SK-N-SH treated with all-trans-retinoic acid at 6 μM for 48 hours (cell line): ENCODE results near the gene PHKG1.
A peak's percentile ranks its signal among the peaks of the same experiment; 100 is the strongest.

Source experiments
- ATAC-seq: fragments of 200-7000 bp; cut with Tn5 transposase; 3 replicates; pipeline ENCODE4 v1.9.1; 2020; ENCODE audit warnings: mild to moderate bottlenecking, moderate library complexity
- ARNTL ChIP-seq: fragments of 450-650 bp; formaldehyde crosslinking; IDR thresholded peaks from 2 replicates; pipeline ENCODE4 v1.5.0; 2020; ENCODE audit warnings: low read depth, mild to moderate bottlenecking, moderate library complexity, borderline replicate concordance
- BACH2 ChIP-seq: fragments of 250-450 bp; sonication (Bioruptor Pico); IDR thresholded peaks from 2 replicates; pipeline ENCODE4 v1.9.0; 2021; ENCODE audit warnings: mild to moderate bottlenecking, borderline replicate concordance
- CREB5 ChIP-seq: fragments of 250-450 bp; sonication (Bioruptor Pico); IDR thresholded peaks from 2 replicates; pipeline ENCODE4 v1.5.1; 2020; ENCODE audit warnings: low read depth, mild to moderate bottlenecking, moderate library complexity
- CSDC2 ChIP-seq: fragments of 250-450 bp; sonication (Bioruptor Pico); IDR thresholded peaks from 2 replicates; pipeline ENCODE4 v1.5.0; 2020; ENCODE audit warnings: mild to moderate bottlenecking, moderate library complexity
- ESRRG ChIP-seq: fragments of 250-450 bp; sonication (Bioruptor Pico); IDR thresholded peaks from 2 replicates; pipeline ENCODE4 v1.6.1; 2021; ENCODE audit warnings: mild to moderate bottlenecking
- GLIS3 ChIP-seq: fragments of 250-450 bp; sonication (Bioruptor Pico); IDR thresholded peaks from 2 replicates; pipeline ENCODE4 v1.5.0; 2020; ENCODE audit warnings: mild to moderate bottlenecking, moderate library complexity
- ISL1 ChIP-seq: fragments of 250-450 bp; sonication (Bioruptor Pico); IDR thresholded peaks from 2 replicates; pipeline ENCODE4 v2.1.2; 2022; ENCODE audit warnings: mild to moderate bottlenecking, moderate library complexity
- OSR1 ChIP-seq: fragments of 250-450 bp; sonication (Bioruptor Pico); IDR thresholded peaks from 2 replicates; pipeline ENCODE4 v1.8.0; 2022; ENCODE audit warnings: moderate library complexity, mild to moderate bottlenecking, inconsistent platforms
- PATZ1 ChIP-seq: fragments of 250-450 bp; sonication (Bioruptor Pico); IDR thresholded peaks from 2 replicates; pipeline ENCODE4 v1.8.0; 2020; ENCODE audit warnings: mild to moderate bottlenecking, moderate library complexity, borderline replicate concordance
- PPARA ChIP-seq: fragments of 250-450 bp; sonication (Bioruptor Pico); IDR thresholded peaks from 2 replicates; pipeline ENCODE4 v1.5.0; 2020; ENCODE audit warnings: mild to moderate bottlenecking, borderline replicate concordance
- RARB ChIP-seq: fragments of 250-450 bp; sonication (Bioruptor Pico); IDR thresholded peaks from 2 replicates; pipeline ENCODE4 v1.8.0; 2021; ENCODE audit warnings: mild to moderate bottlenecking, moderate library complexity
- SNAI2 ChIP-seq: fragments of 250-450 bp; sonication (Bioruptor Pico); IDR thresholded peaks from 2 replicates; pipeline ENCODE4 v1.5.0; 2020; ENCODE audit warnings: mild to moderate bottlenecking, moderate library complexity
- TCF4 ChIP-seq: fragments of 250-450 bp; sonication (Bioruptor Pico); IDR thresholded peaks from 2 replicates; pipeline ENCODE4 v1.8.0; 2021; ENCODE audit warnings: mild to moderate bottlenecking, moderate library complexity, borderline replicate concordance
- TOX ChIP-seq: fragments of 250-450 bp; sonication (Bioruptor Pico); IDR thresholded peaks from 2 replicates; pipeline ENCODE4 v1.8.0; 2021; ENCODE audit warnings: mild to moderate bottlenecking, moderate library complexity, borderline replicate concordance
- TSHZ2 ChIP-seq: fragments of 250-450 bp; sonication (Bioruptor Pico); IDR thresholded peaks from 2 replicates; pipeline ENCODE4 v1.5.0; 2020; ENCODE audit warnings: mild to moderate bottlenecking, moderate library complexity
- ZC3H10 ChIP-seq: fragments of 250-450 bp; sonication (Bioruptor Pico); IDR thresholded peaks from 2 replicates; pipeline ENCODE4 v1.5.1; 2021; ENCODE audit warnings: mild to moderate bottlenecking, moderate library complexity
- ZFP3 ChIP-seq: fragments of 250-450 bp; sonication (Bioruptor Pico); IDR thresholded peaks from 2 replicates; pipeline ENCODE4 v1.5.0; 2020; ENCODE audit warnings: mild to moderate bottlenecking, moderate library complexity
- ZFP30 ChIP-seq: fragments of 450-650 bp; formaldehyde crosslinking; IDR thresholded peaks from 2 replicates; pipeline ENCODE4 v1.5.0; 2022; ENCODE audit warnings: mild to moderate bottlenecking, moderate library complexity
- ZNF565 ChIP-seq: fragments of 450-650 bp; formaldehyde crosslinking; conservative IDR thresholded peaks from 2 replicates; pipeline ENCODE4 v1.5.0; 2020; ENCODE audit warnings: low read depth, mild to moderate bottlenecking, moderate library complexity
- ZNF70 ChIP-seq: fragments of 450-650 bp; formaldehyde crosslinking; IDR thresholded peaks from 2 replicates; pipeline ENCODE4 v1.5.0; 2020; ENCODE audit warnings: mild to moderate bottlenecking, moderate library complexity
- ZNF8 ChIP-seq: fragments of 450-650 bp; formaldehyde crosslinking; IDR thresholded peaks from 2 replicates; pipeline ENCODE4 v1.5.0; 2020; ENCODE audit warnings: mild to moderate bottlenecking, moderate library complexity
- TF ChIP-seq, protein P1 (sequence below): fragments of 250-450 bp; sonication (Bioruptor Pico); IDR thresholded peaks from 2 replicates; pipeline ENCODE4 v1.8.0; 2021; ENCODE audit warnings: low read depth, mild to moderate bottlenecking, moderate library complexity, borderline replicate concordance

The PHKG1 gene

DNA sequence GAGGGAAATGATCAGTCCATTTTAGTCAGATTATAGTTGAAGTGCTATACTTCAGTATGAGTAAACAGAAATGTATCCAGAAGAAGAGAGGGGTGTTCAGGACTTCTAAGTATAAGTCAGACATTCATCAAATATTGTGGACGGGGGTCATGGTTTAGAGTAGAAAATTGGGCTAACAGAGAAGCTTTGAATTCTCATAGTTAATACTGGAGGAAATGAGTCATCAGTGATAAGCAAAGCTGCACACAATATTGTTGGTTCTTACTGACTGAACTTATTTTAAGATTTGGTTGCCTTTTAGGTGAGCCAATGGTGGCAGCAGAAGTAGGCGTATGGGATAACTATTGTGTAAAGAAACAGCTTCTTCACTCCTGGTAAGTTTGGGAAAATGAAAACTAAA is 30.4 kb downstream of the PHKG1 start:
- TF ChIP-seq ZC3H10 (CRISPR knock-in tag) (no peak), ARNTL (CRISPR knock-in tag) (no peak), OSR1 (CRISPR knock-in tag) (no peak), ISL1 (CRISPR knock-in tag) (peak; percentile 39)
- peak; percentile 11; the same call in 2 of the 3 replicates for ATAC-seq

DNA sequence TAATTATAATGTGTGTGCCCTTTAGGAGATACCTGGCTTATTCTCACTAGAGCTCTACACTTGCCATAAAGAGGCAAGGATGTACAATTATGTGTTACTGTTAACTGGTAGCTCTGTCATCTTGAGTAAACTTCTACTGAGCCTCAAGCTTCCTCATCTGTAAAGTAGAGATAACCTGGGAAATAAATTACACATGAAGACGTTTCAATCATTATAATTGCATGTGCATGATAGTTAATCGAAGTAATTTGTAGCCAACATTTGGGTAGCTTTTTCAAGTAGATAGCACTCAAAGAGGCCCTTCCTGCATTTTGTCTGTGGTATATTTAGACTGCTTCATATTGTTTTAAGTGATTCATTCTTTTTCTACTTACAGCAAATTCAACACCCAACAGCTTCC is 38.8 kb downstream of the PHKG1 start:
- no peak for ATAC-seq
- TF ChIP-seq BACH2 (CRISPR knock-in tag) = no peak

DNA sequence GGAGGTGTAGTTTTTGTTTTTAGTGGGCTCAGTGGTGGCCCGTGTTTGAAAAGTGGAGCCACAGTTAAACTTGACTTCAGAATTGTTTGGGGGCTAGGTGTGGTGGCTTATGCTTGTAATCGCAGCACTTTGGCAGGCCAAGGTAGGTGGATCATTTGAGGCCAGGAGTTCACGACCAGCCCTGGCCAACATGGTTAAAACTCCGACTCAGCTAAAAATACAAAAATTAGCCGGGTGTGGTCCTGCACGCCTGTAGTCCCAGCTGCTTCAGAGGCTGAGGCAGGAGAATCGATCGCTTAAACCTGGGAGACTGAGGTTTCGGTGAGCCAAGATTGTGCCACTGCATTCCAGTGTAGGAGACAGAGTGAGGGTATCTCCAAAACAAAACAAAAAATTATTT is 39.4 kb downstream of the PHKG1 start:
- TF ChIP-seq ARNTL (CRISPR knock-in tag) = no peak
- TF ChIP-seq BACH2 (CRISPR knock-in tag) = no peak
- ATAC-seq = no peak

GRCh38 chr7:56051339-56052191 is 41.2 kb downstream of the PHKG1 start, which contains the start of the genes CCT6A and PSPH:
CCT6A (plus strand) TSS chr7:56051765; CDS start chr7:56051849, 84 bp downstream.
PSPH (minus strand) TSS chr7:56051444; CDS start chr7:56021212, 30,232 bp downstream.
- ATAC-seq = peak; percentile 88
- TF ChIP-seq GLIS3 (CRISPR knock-in tag) (no peak), ZFP3 (CRISPR knock-in tag) (peak; percentile 40; the same call in 1 of the 2 replicates), TSHZ2 (peak; percentile 74), CSDC2 (CRISPR knock-in tag) (peak; percentile 82; the same call in 1 of the 2 replicates)

GRCh38 chr7:56051053-56051338 is 41.8 kb downstream of the PHKG1 start:
- peak; percentile 1; the same call in 2 of the 3 replicates for ATAC-seq

DNA sequence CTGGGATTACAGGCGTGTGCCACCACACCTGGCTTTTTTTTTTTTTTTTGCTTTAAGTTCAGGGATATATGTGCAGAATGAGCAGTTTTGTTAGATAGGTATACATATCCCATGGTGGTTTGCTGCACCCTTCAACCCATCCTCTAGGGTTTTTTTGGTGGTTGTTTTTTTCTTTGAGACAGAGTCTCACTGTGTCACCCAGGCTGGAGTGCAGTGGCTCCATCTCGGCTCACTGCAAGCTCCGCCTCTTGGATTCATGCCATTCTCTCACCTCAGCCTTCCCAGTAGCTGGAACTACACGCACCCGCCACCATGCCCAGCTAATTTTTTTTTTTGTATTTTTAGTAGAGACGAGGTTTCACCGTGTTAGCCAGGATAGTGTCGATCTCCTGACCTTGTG is 44.0 kb downstream of the PHKG1 start:
- peak; percentile 3; the same call in 2 of the 3 replicates for ATAC-seq

More at GRCh38 chr7:56051053-56051338, 41.8 kb downstream of the PHKG1 start:
- TF ChIP-seq ZC3H10 (CRISPR knock-in tag) = no peak
- 0 out of 2 replicates have a peak, but pooled peaks have one; percentile 19 for TF ChIP-seq SNAI2 (CRISPR knock-in tag)

DNA sequence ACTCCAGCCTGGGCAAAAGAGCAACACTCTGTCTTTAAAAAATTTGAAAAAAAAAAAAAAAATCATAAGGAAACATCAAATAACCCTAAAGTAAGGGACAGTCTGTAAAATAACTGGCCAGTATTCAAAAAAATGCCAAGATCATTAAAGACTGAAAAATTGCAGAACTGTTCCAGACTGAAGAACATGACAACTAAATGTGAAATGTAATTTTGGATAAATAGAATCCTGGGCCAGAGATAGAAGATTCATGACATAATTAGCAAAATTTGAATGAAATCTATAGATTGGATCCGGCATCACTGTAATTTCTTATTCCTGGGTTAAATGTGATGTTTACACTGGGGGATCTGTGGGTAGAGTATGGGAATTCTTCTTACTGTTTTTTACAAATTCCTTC is 44.5 kb downstream of the PHKG1 start:
- ATAC-seq = no peak; the same call in 2 of the 3 replicates
- no peak for TF ChIP-seq SNAI2 (CRISPR knock-in tag)
- no peak for TF ChIP-seq OSR1 (CRISPR knock-in tag)
- 0 out of 2 replicates have a peak, but pooled peaks have one; percentile 19 for TF ChIP-seq ESRRG (CRISPR knock-in tag)
- peak; percentile 76; the same call in 1 of the 2 replicates for TF ChIP-seq TCF4 (CRISPR knock-in tag)
- TF ChIP-seq ZFP30 (CRISPR knock-in tag) = no peak
- peak; percentile 41; the same call in 1 of the 2 replicates for TF ChIP-seq CREB5 (CRISPR knock-in tag)
- no peak for TF ChIP-seq ZNF8
- TF ChIP-seq ARNTL (CRISPR knock-in tag) = no peak
- TF ChIP-seq PPARA (CRISPR knock-in tag) = no peak
- peak; percentile 97 for TF ChIP-seq ISL1 (CRISPR knock-in tag)
- TF ChIP-seq PATZ1 (CRISPR knock-in tag) = peak; percentile 83
- no peak for TF ChIP-seq GLIS3 (CRISPR knock-in tag)
- no peak for TF ChIP-seq ZNF70 (CRISPR knock-in tag)
- no peak for TF ChIP-seq CSDC2 (CRISPR knock-in tag)
- TF ChIP-seq TOX (CRISPR knock-in tag) = peak; percentile 90
- no peak for TF ChIP-seq ZNF565 (CRISPR knock-in tag)
- no peak for TF ChIP-seq ZFP3 (CRISPR knock-in tag)
- TF ChIP-seq RARB (CRISPR knock-in tag) = peak; percentile 81
- TF ChIP-seq BACH2 (CRISPR knock-in tag) = no peak
- TF ChIP-seq ZC3H10 (CRISPR knock-in tag) = peak; percentile 78; the same call in 1 of the 2 replicates
- TF ChIP-seq, protein P1, sequence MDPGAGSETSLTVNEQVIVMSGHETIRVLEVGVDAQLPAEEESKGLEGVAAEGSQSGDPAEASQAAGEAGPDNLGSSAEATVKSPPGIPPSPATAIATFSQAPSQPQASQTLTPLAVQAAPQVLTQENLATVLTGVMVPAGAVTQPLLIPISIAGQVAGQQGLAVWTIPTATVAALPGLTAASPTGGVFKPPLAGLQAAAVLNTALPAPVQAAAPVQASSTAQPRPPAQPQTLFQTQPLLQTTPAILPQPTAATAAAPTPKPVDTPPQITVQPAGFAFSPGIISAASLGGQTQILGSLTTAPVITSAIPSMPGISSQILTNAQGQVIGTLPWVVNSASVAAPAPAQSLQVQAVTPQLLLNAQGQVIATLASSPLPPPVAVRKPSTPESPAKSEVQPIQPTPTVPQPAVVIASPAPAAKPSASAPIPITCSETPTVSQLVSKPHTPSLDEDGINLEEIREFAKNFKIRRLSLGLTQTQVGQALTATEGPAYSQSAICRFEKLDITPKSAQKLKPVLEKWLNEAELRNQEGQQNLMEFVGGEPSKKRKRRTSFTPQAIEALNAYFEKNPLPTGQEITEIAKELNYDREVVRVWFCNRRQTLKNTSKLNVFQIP = no peak
